Sigmoid colon (tissue), 7 donors: ENCODE measurements around the gene METTL18. TPM values are rescaled to one million over a fixed set of nuclear protein-coding genes. Genes with fewer than 3 reads are reported as not detected.

ENCODE experiments used
- DNase-seq: peaks from one replicate; pipeline ENCODE4 v3.0.0-alpha.2; 2019
- H3K27ac ChIP-seq, 4 donors: fragments of 200-600 bp; sonication (generic); one replicate each; pipeline ENCODE4 v1.5.1; 2016 to 2019; ENCODE audit warnings: mild to moderate bottlenecking in 1 of 4
- H3K27me3 ChIP-seq, 3 donors: fragments of 200-600 bp; sonication (generic); one replicate each; pipeline ENCODE4 v1.5.1; 2019; ENCODE audit warnings: mild to moderate bottlenecking in 1 of 3
- H3K36me3 ChIP-seq, 4 donors: fragments of 200-600 bp; sonication (generic); one replicate each; pipeline ENCODE4 v1.5.1; 2016 to 2019
- H3K4me1 ChIP-seq, 4 donors: fragments of 200-600 bp; sonication (generic); one replicate each; pipeline ENCODE4 v1.5.1; 2017 to 2019
- H3K4me3 ChIP-seq, 4 donors: fragments of 200-600 bp; sonication (generic); one replicate each; pipeline ENCODE4 v1.5.1; 2017 to 2019; ENCODE audit warnings: mild to moderate bottlenecking in 2 of 4, moderate library complexity in 1 of 4
- H3K9me3 ChIP-seq, 4 donors: fragments of 200-600 bp in 3 of 4; sonication (generic) in 3 of 4; one replicate each; pipeline versions ENCODE4 v1.5.1 to v1.6.1; 2013 to 2019
- CTCF ChIP-seq, 4 experiments: fragments of 450-650 bp in 3 of 4; fragments of 200-600 bp in 1 of 4; IDR thresholded peaks; one replicate each; pipeline ENCODE4 v1.5.1; 2016 to 2019; ENCODE audit warnings: antibody characterized with exemption in 4 of 4, mild to moderate bottlenecking in 3 of 4, moderate library complexity in 2 of 4
- EP300 ChIP-seq, 4 donors: sonication (generic); formaldehyde crosslinking; IDR thresholded peaks; one replicate each; pipeline ENCODE4 v1.6.1; 2017; ENCODE audit warnings: antibody characterized with exemption in 4 of 4
- POLR2A ChIP-seq, 2 donors: fragments of 450-650 bp; IDR thresholded peaks; one replicate each; pipeline ENCODE4 v1.6.1; 2016; ENCODE audit warnings: antibody characterized with exemption in 2 of 2, mild to moderate bottlenecking in 2 of 2, moderate library complexity in 2 of 2
- POLR2AphosphoS5 ChIP-seq, 4 donors: sonication (generic); formaldehyde crosslinking; IDR thresholded peaks; one replicate each; pipeline ENCODE4 v1.6.1; 2017; ENCODE audit warnings: antibody characterized with exemption in 4 of 4
- WGBS, 2 donors: extraction: QIAGEN DNeasy Blood & Tissue Kit; methylation state at CpG; one replicate each; pipeline ENCODE4 v1.1.7; 2013; 5-methylcytosine and 5-hydroxymethylcytosine counted together
- intact Hi-C: fragments of 100-400 bp; cut with DNase I; formaldehyde crosslinking; loops from one replicate; pipeline ENCODE4 v1.15.1; 2023
- polyA plus RNA-seq, 3 donors: library from polyadenylated mRNA; stranded (reverse); fragments of 200-250 nt; gene quantifications; one replicate each; pipeline ENCODE4 v1.2.3, GENCODE V29; 2013
- total RNA-seq, 4 donors: library from RNA; depleted of rRNA; stranded (reverse); fragments of >200 nt; gene quantifications; one replicate each; pipeline ENCODE4 v1.1.0, GENCODE V29; 2016
- donor health status: healthy with polysubstance abuse.
- donor health status: Bipolar disorder and iron deficiency.
- donor health status: healthy.

The METTL18 gene
- total and polyA plus RNA-seq, 7 donors: 4.9 to 14.5 (median 9.2) TPM

GRCh38 chr1:169788402-169788801 lies 6.3 kb downstream of the METTL18 start:
- Histone ChIP-seq H3K4me3 (no peak overlapping the region), H3K9me3 (no peaks in the 10 kb centered on the region), H3K4me1 (no peaks in the 10 kb centered on the region), H3K27me3 (no peaks in the 10 kb centered on the region), H3K27ac (no peak overlapping the region), H3K36me3 (peaks cover 0 to 6% (median 0%) of the 10 kb centered on the region in 4 donors)
- WGBS, 2 donors: 80 to 86% methylated on average over 2 of the region's 2 CpGs
- TF ChIP-seq POLR2AphosphoS5 (IDR thresholded peaks at IDR 0.05): no peak
- no peak for TF ChIP-seq CTCF (IDR thresholded peaks at IDR 0.05)
- no peak for TF ChIP-seq EP300 (IDR thresholded peaks at IDR 0.05)
- TF ChIP-seq POLR2A (IDR thresholded peaks at IDR 0.05): no peak
- intact Hi-C loops: no loop called here
- no peak for DNase-seq

GRCh38 chr1:169786974-169787373 lies 7.7 kb downstream of the METTL18 start:
- H3K4me1 ChIP-seq: no peaks in the 10 kb centered on the region
- no peak overlapping the region for H3K27ac ChIP-seq
- no peaks in the 10 kb centered on the region for H3K36me3 ChIP-seq
- H3K4me3 ChIP-seq: no peak overlapping the region
- H3K9me3 ChIP-seq: no peaks in the 10 kb centered on the region
- TF ChIP-seq POLR2AphosphoS5 (IDR thresholded peaks at IDR 0.05): no peak
- TF ChIP-seq POLR2A (IDR thresholded peaks at IDR 0.05): no peak
- no peak for TF ChIP-seq CTCF (IDR thresholded peaks at IDR 0.05)
- TF ChIP-seq EP300 (IDR thresholded peaks at IDR 0.05): no peak
- 70 to 82% methylated on average over 3 of the region's 3 CpGs for WGBS, 2 donors
- no peak for DNase-seq
- intact Hi-C loops: no loop called here
- H3K27me3 ChIP-seq: no peaks in the 10 kb centered on the region

GRCh38 chr1:169785267-169785666 lies 9.4 kb downstream of the METTL18 start:
- H3K9me3 ChIP-seq: no peaks in the 10 kb centered on the region
- TF ChIP-seq POLR2A (IDR thresholded peaks at IDR 0.05): no peak
- no peak for TF ChIP-seq CTCF (IDR thresholded peaks at IDR 0.05)
- no peak for TF ChIP-seq EP300 (IDR thresholded peaks at IDR 0.05)
- TF ChIP-seq POLR2AphosphoS5 (IDR thresholded peaks at IDR 0.05): no peak
- no peaks in the 10 kb centered on the region for H3K27me3 ChIP-seq
- 84 to 94% methylated on average over 6 of the region's 6 CpGs for WGBS, 2 donors
- no peak overlapping the region for H3K4me3 ChIP-seq
- intact Hi-C loops: no loop called here
- no peaks in the 10 kb centered on the region for H3K4me1 ChIP-seq
- no peak for DNase-seq
- no peak overlapping the region for H3K27ac ChIP-seq
- H3K36me3 ChIP-seq: no peaks in the 10 kb centered on the region

GRCh38 chr1:169784102-169784501 lies 10.6 kb downstream of the METTL18 start:
- Histone ChIP-seq H3K27ac (no peak overlapping the region), H3K4me3 (no peak overlapping the region), H3K27me3 (no peaks in the 10 kb centered on the region), H3K9me3 (no peaks in the 10 kb centered on the region), H3K36me3 (no peaks in the 10 kb centered on the region), H3K4me1 (no peaks in the 10 kb centered on the region)
- TF ChIP-seq POLR2AphosphoS5 (IDR thresholded peaks at IDR 0.05) (no peak), CTCF (IDR thresholded peaks at IDR 0.05) (no peak), EP300 (IDR thresholded peaks at IDR 0.05) (no peak), POLR2A (IDR thresholded peaks at IDR 0.05) (no peak)
- intact Hi-C loops: no loop called here
- DNase-seq: no peak

- WGBS, 2 donors: 89% methylated on average over 3 of the region's 3 CpGs
Measured at GRCh38 chr1:169782596-169782995, 12.1 kb downstream of the METTL18 start.

More at GRCh38 chr1:169782596-169782995, 12.1 kb downstream of the METTL18 start:
- H3K27ac ChIP-seq: no peak overlapping the region
- no peak for TF ChIP-seq EP300 (IDR thresholded peaks at IDR 0.05)
- TF ChIP-seq POLR2AphosphoS5 (IDR thresholded peaks at IDR 0.05): no peak
- TF ChIP-seq POLR2A (IDR thresholded peaks at IDR 0.05): no peak
- TF ChIP-seq CTCF (IDR thresholded peaks at IDR 0.05): no peak
- no peak overlapping the region for H3K4me3 ChIP-seq
- no peaks in the 10 kb centered on the region for H3K4me1 ChIP-seq
- H3K36me3 ChIP-seq: no peaks in the 10 kb centered on the region
- no peak for DNase-seq
- no peaks in the 10 kb centered on the region for H3K27me3 ChIP-seq
- intact Hi-C loops: no loop called here
- H3K9me3 ChIP-seq: no peaks in the 10 kb centered on the region
